NT2/D1 (cell line): Measurements from ENCODE around the gene CPEB3.

Experiments used
- DNase-seq: peaks from one replicate; pipeline ENCODE4 v3.0.0-alpha.2; 2011; ENCODE audit warnings: low read depth, low spot score
- H3K27me3 ChIP-seq: 2 replicates; pipeline ENCODE4 v1.6.0; 2011; ENCODE audit warnings: mild to moderate bottlenecking; ENCODE audit not compliant: insufficient read length, insufficient read depth
- H3K36me3 ChIP-seq: 2 replicates; pipeline ENCODE4 v1.6.1; 2011; ENCODE audit warnings: mild to moderate bottlenecking, low read length, mixed read lengths; ENCODE audit not compliant: insufficient read depth, insufficient read length
- H3K4me1 ChIP-seq: 2 replicates; pipeline ENCODE4 v1.5.1; 2011; ENCODE audit not compliant: insufficient read depth, insufficient read length
- H3K4me3 ChIP-seq: 2 replicates; pipeline ENCODE4 v1.5.1; 2011; ENCODE audit warnings: low read depth; ENCODE audit not compliant: insufficient read length
- H3K9ac ChIP-seq: 2 replicates; pipeline ENCODE4 v1.6.0; 2011; ENCODE audit warnings: low read depth; ENCODE audit not compliant: insufficient read length
- H3K9me3 ChIP-seq: 2 replicates; pipeline ENCODE4 v1.5.1; 2011; ENCODE audit warnings: mild to moderate bottlenecking, low read length; ENCODE audit not compliant: insufficient read depth
- SUZ12 ChIP-seq: IDR thresholded peaks from 2 replicates; pipeline ENCODE4 v1.6.1; 2011; ENCODE audit not compliant: insufficient read length, insufficient read depth; ENCODE audit errors: extremely low read depth
- YY1 ChIP-seq: IDR thresholded peaks from 2 replicates; pipeline ENCODE4 v1.6.1; 2011; ENCODE audit not compliant: insufficient read length, insufficient read depth
- ZNF274 ChIP-seq: IDR thresholded peaks from 2 replicates; pipeline ENCODE4 v1.6.1; 2011; ENCODE audit warnings: mild to moderate bottlenecking, low read depth, low read length

Gene CPEB3

DNA sequence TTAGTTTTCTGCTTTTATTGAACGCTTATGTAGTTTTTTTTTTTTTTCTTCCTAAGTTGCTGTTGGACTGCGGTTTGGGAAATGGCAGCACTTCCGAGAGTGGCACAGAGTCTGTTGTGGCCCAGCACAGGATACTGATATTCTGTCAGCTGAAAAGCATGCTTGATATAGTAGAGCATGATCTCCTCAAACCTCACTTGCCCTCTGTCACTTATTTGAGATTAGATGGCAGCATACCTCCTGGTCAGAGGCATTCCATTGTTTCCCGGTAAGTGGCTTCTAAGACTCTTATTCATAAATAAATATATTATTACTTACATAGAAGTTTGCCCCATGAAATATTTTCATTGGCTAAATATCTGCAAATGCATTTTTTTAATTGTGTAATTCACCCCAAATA lies 266.2 kb downstream of the CPEB3 start:
- Histone ChIP-seq H3K4me1 (no peaks in the 10 kb centered on the region), H3K9ac (no peak overlapping the region), H3K4me3 (no peak overlapping the region), H3K36me3 (peaks cover 55% of the 10 kb centered on the region), H3K27me3 (no peaks in the 10 kb centered on the region), H3K9me3 (no peaks in the 10 kb centered on the region)
- DNase-seq, result no peak
- no peak for TF ChIP-seq YY1
- no peak for TF ChIP-seq ZNF274
- no peak for TF ChIP-seq SUZ12

GRCh38 chr10:92014620-92015019 lies 276.3 kb downstream of the CPEB3 start:
- Histone ChIP-seq H3K9me3 (no peaks in the 10 kb centered on the region), H3K27me3 (no peaks in the 10 kb centered on the region), H3K4me3 (no peak overlapping the region), H3K36me3 (peaks cover 63% of the 10 kb centered on the region), H3K4me1 (no peaks in the 10 kb centered on the region), H3K9ac (no peak overlapping the region)
- DNase-seq, result no peak
- TF ChIP-seq ZNF274, result no peak

DNA sequence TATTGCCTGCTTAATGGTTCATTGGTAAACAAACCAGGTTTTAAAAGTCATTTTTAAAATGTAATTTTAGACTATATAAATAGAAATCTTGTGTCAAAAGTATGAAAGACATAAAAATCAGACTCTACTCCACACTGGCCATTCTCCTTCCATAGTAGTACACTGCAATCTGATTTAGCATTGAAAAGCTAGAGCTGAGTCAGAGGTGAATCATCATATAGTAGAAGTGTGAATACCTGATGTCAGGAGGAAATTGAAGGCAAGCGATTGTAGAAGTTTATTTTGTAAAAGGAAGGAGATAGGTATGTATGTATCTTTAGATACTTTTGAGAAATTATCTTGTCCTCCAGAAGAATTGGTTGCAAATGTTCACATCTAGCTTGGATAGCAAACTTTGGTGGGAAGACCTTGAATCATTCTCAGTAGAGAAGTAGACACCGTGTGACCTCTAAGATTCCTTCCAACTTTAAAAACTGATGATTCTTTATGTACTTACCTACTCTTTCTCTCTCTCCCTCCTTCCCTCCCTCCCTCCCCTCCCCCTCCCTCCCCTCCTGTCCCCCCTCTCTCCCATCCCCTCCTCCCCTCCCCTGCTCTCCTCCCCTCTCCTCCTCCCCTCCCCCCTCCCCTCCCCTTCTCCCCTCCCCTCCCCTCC lies 279.2 kb downstream of the CPEB3 start:
- no peak overlapping the region for H3K9ac ChIP-seq
- no peaks in the 10 kb centered on the region for H3K27me3 ChIP-seq
- no peaks in the 10 kb centered on the region for H3K4me1 ChIP-seq
- H3K9me3 ChIP-seq, result no peaks in the 10 kb centered on the region
- no peak overlapping the region for H3K4me3 ChIP-seq
- DNase-seq, result no peak
- no peak for TF ChIP-seq YY1
- TF ChIP-seq ZNF274, result no peak
- TF ChIP-seq SUZ12, result no peak
- H3K36me3 ChIP-seq, result peaks cover 56% of the 10 kb centered on the region

DNA sequence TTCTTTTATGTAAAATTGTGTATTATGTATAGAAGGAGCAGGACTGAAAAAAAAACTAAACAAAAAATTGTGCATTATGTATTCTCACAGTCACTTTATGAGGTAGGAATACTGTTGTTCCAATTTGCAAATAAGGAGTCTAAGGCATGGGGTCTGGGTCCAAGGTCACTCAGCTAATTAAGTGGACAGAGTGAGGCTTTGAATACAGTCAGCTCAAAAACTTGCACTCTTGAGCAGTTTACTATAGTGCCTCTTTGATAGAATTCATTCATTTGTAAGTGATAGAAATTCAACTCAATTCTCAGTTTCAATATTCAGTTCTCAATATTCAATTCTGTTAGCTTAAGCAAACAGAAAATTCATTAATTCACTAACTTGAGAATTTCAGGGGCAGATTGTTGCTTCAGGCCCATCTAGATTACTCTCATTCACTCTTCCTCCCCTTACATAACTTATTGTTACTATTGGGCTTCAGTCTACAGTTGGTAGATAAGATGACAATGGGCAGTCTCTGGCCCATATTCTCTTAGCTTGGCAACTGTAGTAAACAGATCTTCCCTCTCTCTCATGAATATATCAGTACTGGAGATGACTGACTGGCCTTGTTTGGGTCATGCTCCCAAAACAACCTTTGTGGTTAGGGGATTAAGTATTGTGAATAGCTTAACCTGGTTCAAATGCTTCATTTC lies 280.7 kb downstream of the CPEB3 start:
- no peak for DNase-seq
- Histone ChIP-seq H3K4me1 (no peaks in the 10 kb centered on the region), H3K27me3 (no peaks in the 10 kb centered on the region), H3K9ac (no peak overlapping the region), H3K9me3 (no peaks in the 10 kb centered on the region), H3K4me3 (no peak overlapping the region), H3K36me3 (peaks cover 49% of the 10 kb centered on the region)
- TF ChIP-seq ZNF274 (no peak), SUZ12 (no peak), YY1 (no peak)

- TF ChIP-seq ZNF274, result no peak
- TF ChIP-seq SUZ12, result no peak
- no peak for TF ChIP-seq YY1
- H3K36me3 ChIP-seq, result peaks cover 45% of the 10 kb centered on the region
- no peak for DNase-seq
- no peaks in the 10 kb centered on the region for H3K9me3 ChIP-seq
- no peak overlapping the region for H3K9ac ChIP-seq
- no peak overlapping the region for H3K4me3 ChIP-seq
- H3K27me3 ChIP-seq, result no peaks in the 10 kb centered on the region
- H3K4me1 ChIP-seq, result no peaks in the 10 kb centered on the region
Measured at GRCh38 chr10:92009445-92009844, 281.4 kb downstream of the CPEB3 start.

DNA sequence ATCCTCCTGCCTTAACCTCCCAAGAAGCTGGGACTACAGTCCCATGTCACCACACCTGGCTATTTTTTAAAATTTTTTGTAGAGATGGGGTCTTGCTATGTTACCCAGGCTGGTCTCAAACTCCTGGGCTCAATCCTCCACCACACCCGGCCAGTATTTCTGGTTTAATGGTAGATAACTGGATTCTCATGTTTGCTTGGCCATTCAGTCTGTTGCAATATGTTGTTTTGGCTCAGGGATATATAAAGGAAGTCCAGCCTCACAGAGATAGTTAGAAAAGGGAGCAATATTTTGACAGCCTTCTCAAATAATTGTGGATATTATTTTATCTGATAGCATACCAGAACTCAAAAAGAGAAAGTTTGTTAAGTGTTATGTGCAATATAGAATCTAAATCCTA lies 284.9 kb downstream of the CPEB3 start:
- no peaks in the 10 kb centered on the region for H3K27me3 ChIP-seq
- H3K9me3 ChIP-seq, result no peaks in the 10 kb centered on the region
- TF ChIP-seq SUZ12, result no peak
- TF ChIP-seq ZNF274, result no peak
- no peak for TF ChIP-seq YY1

DNA sequence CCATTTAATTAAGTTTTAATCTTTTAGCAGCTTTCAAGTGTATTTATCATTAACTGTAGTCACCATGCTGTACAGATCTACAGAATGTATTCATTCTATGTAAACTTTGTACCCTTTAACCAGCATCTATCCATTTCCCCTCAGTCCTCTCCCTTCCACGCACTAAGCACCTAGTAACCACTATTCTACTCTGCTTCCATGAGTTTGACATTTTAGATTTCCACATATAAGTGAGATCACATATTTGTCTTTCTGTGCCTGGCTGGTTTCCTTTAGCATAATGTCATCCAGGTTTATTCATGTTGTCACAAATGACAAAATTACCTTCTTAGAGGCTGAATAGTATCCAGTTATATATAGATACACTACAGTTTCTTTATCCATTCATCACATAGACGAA lies 287.6 kb downstream of the CPEB3 start:
- DNase-seq, result no peak
- no peaks in the 10 kb centered on the region for H3K27me3 ChIP-seq
- H3K9me3 ChIP-seq, result no peaks in the 10 kb centered on the region
- H3K36me3 ChIP-seq, result peaks cover 33% of the 10 kb centered on the region
- H3K9ac ChIP-seq, result no peak overlapping the region
- TF ChIP-seq ZNF274 (no peak), YY1 (no peak), SUZ12 (no peak)
- no peak overlapping the region for H3K4me3 ChIP-seq
- H3K4me1 ChIP-seq, result no peaks in the 10 kb centered on the region

More for the DNA sequence above, 284.9 kb downstream of the CPEB3 start:
- no peak overlapping the region for H3K9ac ChIP-seq
- H3K4me3 ChIP-seq, result no peak overlapping the region
- peaks cover 44% of the 10 kb centered on the region for H3K36me3 ChIP-seq
- DNase-seq, result no peak
- H3K4me1 ChIP-seq, result no peaks in the 10 kb centered on the region
